Fibroblast of lung (primary cell): ENCODE data around the gene ADAT1.

Experiments
- CTCF ChIP-seq, 2 donors: IDR thresholded peaks in 1 of 2; conservative IDR thresholded peaks in 1 of 2; 1 replicate in 1 of 2; 2 replicates in 1 of 2; pipeline ENCODE4 v1.5.1; 2011 to 2012; ENCODE audit warnings: low read length in 2 of 2, control low read depth in 1 of 2, inconsistent platforms in 1 of 2, low read depth in 1 of 2, mild to moderate bottlenecking in 1 of 2
- EZH2 ChIP-seq: IDR thresholded peaks from 2 replicates; pipeline ENCODE4 v1.5.1; 2012; ENCODE audit warnings: low read length, control low read depth, mild to moderate bottlenecking; ENCODE audit errors: missing control alignments

GRCh38 chr16:75593308-75593707 is 29.8 kb downstream of the ADAT1 start:
- TF ChIP-seq CTCF (conservative IDR thresholded peaks at IDR 0.05 in 1 of 2, IDR thresholded peaks at IDR 0.05 in 1 of 2; ENCODE audit: low read depth in 1 of 2, low read length in 2 of 2): no peak
- TF ChIP-seq EZH2: no peak
